Right lobe of liver (tissue), 4 donors: ENCODE data around the gene KNTC1.

Experiments
- POLR2A ChIP-seq: fragments of 450-650 bp; IDR thresholded peaks from one replicate; pipeline ENCODE4 v1.6.1; 2017; ENCODE audit warnings: antibody characterized with exemption, mild to moderate bottlenecking
- TF ChIP-seq, protein P1 (sequence below), 4 donors: fragments of 200-600 bp in 3 of 4; fragments of 450-650 bp in 1 of 4; IDR thresholded peaks; one replicate each; pipeline versions ENCODE4 v1.5.1 to v1.8.0; 2016 to 2022; ENCODE audit warnings: antibody characterized with exemption in 4 of 4, mild to moderate bottlenecking in 2 of 4
- donor health status: DM: no; HTN: no; CAD: no.
- donor health status: DM: no; HTN: no; CAD: no.
- donor health status: DM: no; HTN: yes; CAD: no.

DNA sequence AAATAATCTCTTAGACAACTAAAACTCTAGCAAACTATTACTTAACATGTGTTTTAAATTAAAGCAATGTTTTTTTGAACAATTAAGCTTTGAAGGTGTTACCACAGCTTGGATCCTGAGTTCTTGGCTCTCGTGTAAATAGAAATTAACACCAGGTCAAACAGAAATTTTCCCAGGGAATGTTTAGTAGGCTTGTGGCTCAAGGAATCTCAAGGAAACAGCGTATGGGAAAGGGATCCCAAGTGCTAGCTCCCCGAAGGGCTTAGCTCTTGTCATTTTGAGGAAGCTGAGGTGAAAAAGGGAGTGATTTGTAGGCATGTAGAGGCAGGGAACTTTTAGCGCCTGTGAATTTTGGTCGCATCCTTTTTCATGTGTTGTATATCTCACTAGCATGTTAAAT lies 11.4 kb downstream of the KNTC1 start:
- TF ChIP-seq POLR2A = no peak
- TF ChIP-seq, protein P1, sequence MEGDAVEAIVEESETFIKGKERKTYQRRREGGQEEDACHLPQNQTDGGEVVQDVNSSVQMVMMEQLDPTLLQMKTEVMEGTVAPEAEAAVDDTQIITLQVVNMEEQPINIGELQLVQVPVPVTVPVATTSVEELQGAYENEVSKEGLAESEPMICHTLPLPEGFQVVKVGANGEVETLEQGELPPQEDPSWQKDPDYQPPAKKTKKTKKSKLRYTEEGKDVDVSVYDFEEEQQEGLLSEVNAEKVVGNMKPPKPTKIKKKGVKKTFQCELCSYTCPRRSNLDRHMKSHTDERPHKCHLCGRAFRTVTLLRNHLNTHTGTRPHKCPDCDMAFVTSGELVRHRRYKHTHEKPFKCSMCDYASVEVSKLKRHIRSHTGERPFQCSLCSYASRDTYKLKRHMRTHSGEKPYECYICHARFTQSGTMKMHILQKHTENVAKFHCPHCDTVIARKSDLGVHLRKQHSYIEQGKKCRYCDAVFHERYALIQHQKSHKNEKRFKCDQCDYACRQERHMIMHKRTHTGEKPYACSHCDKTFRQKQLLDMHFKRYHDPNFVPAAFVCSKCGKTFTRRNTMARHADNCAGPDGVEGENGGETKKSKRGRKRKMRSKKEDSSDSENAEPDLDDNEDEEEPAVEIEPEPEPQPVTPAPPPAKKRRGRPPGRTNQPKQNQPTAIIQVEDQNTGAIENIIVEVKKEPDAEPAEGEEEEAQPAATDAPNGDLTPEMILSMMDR (IDR thresholded peaks at IDR 0.05) = no peak
